ENCODE data around the gene EFEMP1. TPM values are rescaled to one million over a fixed set of nuclear protein-coding genes. Genes with fewer than 3 reads are reported as not detected.
A peak's percentile ranks its signal among the peaks of the same experiment; 100 is the strongest.

The EFEMP1 gene
- polyA plus RNA-seq, 3 donors, result not detected

GRCh38 chr2:55861733-55862132 lies 61.8 kb downstream of the EFEMP1 start:
- Histone ChIP-seq H3K9me3 (replicated peaks in 1 of 2; ENCODE audit: control insufficient read depth in 1 of 2, insufficient read depth in 1 of 2, low read length in 2 of 2) (no peaks in the 10 kb centered on the region), H3K4me3 (replicated peaks in 1 of 3; ENCODE audit: low read depth in 2 of 3, low read length in 3 of 3) (no peak overlapping the region), H3K9ac (ENCODE audit: insufficient read depth, low read length, poor library complexity, severe bottlenecking) (no peak overlapping the region), H3K27me3 (ENCODE audit: control insufficient read depth in 2 of 2, insufficient read depth in 2 of 2, low read length in 2 of 2) (peaks cover 0 to 4% of the 10 kb centered on the region in 2 donors), H3K27ac (ENCODE audit: low read depth in 1 of 2, low read length in 2 of 2) (no peak overlapping the region), H3K4me2 (replicated peaks; ENCODE audit: extremely low read depth, low read length, poor library complexity, severe bottlenecking) (no peak overlapping the region), H3K36me3 (replicated peaks in 1 of 2; ENCODE audit: control insufficient read depth in 1 of 2, insufficient read depth in 2 of 2, low read length in 2 of 2) (no peaks in the 10 kb centered on the region), H3K4me1 (ENCODE audit: control insufficient read depth in 1 of 2, insufficient read depth in 2 of 2, low read length in 2 of 2) (peaks cover 12% of the 10 kb centered on the region in 2 donors), H4K20me1 (ENCODE audit: insufficient read depth, low read length) (no peaks in the 10 kb centered on the region), H3K79me2 (ENCODE audit: insufficient read depth, low read length) (no peaks in the 10 kb centered on the region), H2AFZ (ENCODE audit: insufficient read depth, low read depth, low read length, poor library complexity, severe bottlenecking) (no peak overlapping the region)
- Mint-ChIP-seq H3K27me3 (ENCODE audit: low read depth in 3 of 3) (peaks cover 0 to 9% (median 2%) of the 10 kb centered on the region in 3 donors), H3K4me1 (peaks cover 11% of the 10 kb centered on the region), H3K9me3 (no peaks in the 10 kb centered on the region), H3K36me3 (no peaks in the 10 kb centered on the region), H3K4me3 (no peak overlapping the region), H3K27ac (peak overlapping the region in 1 of 7 donors; percentile 66)
- intact Hi-C loops (cut with micrococcal nuclease), result no loop called here
- no peak for DNase-seq
- WGBS (ENCODE audit: insufficient coverage), result 100% methylated on average over 1 of the region's 6 CpGs
- TF ChIP-seq, protein P1, sequence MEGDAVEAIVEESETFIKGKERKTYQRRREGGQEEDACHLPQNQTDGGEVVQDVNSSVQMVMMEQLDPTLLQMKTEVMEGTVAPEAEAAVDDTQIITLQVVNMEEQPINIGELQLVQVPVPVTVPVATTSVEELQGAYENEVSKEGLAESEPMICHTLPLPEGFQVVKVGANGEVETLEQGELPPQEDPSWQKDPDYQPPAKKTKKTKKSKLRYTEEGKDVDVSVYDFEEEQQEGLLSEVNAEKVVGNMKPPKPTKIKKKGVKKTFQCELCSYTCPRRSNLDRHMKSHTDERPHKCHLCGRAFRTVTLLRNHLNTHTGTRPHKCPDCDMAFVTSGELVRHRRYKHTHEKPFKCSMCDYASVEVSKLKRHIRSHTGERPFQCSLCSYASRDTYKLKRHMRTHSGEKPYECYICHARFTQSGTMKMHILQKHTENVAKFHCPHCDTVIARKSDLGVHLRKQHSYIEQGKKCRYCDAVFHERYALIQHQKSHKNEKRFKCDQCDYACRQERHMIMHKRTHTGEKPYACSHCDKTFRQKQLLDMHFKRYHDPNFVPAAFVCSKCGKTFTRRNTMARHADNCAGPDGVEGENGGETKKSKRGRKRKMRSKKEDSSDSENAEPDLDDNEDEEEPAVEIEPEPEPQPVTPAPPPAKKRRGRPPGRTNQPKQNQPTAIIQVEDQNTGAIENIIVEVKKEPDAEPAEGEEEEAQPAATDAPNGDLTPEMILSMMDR (IDR thresholded peaks at IDR 0.05), result no peak

- Histone ChIP-seq H2AFZ (ENCODE audit: insufficient read depth, low read depth, low read length, poor library complexity, severe bottlenecking) (no peak overlapping the region), H3K9ac (ENCODE audit: insufficient read depth, low read length, poor library complexity, severe bottlenecking) (no peak overlapping the region), H4K20me1 (ENCODE audit: insufficient read depth, low read length) (no peaks in the 10 kb centered on the region), H3K9me3 (replicated peaks in 1 of 2; ENCODE audit: control insufficient read depth in 1 of 2, insufficient read depth in 1 of 2, low read length in 2 of 2) (no peaks in the 10 kb centered on the region), H3K36me3 (replicated peaks in 1 of 2; ENCODE audit: control insufficient read depth in 1 of 2, insufficient read depth in 2 of 2, low read length in 2 of 2) (no peaks in the 10 kb centered on the region), H3K4me1 (ENCODE audit: control insufficient read depth in 1 of 2, insufficient read depth in 2 of 2, low read length in 2 of 2) (peaks cover 12% of the 10 kb centered on the region in 2 donors), H3K4me3 (replicated peaks in 1 of 3; ENCODE audit: low read depth in 2 of 3, low read length in 3 of 3) (no peak overlapping the region), H3K4me2 (replicated peaks; ENCODE audit: extremely low read depth, low read length, poor library complexity, severe bottlenecking) (no peak overlapping the region), H3K79me2 (ENCODE audit: insufficient read depth, low read length) (no peaks in the 10 kb centered on the region), H3K27ac (ENCODE audit: low read depth in 1 of 2, low read length in 2 of 2) (no peak overlapping the region), H3K27me3 (ENCODE audit: control insufficient read depth in 2 of 2, insufficient read depth in 2 of 2, low read length in 2 of 2) (peaks cover 0 to 4% of the 10 kb centered on the region in 2 donors)
- Mint-ChIP-seq H3K4me1 (peaks cover 11% of the 10 kb centered on the region), H3K27ac (no peak overlapping the region), H3K27me3 (ENCODE audit: low read depth in 3 of 3) (peaks cover 0 to 13% (median 2%) of the 10 kb centered on the region in 3 donors), H3K36me3 (no peaks in the 10 kb centered on the region), H3K4me3 (no peak overlapping the region), H3K9me3 (peaks cover 0 to 1% (median 0%) of the 10 kb centered on the region in 7 donors)
- no peak for DNase-seq
- WGBS (ENCODE audit: insufficient coverage), result no CpG with 5 or more reads among the region's 2 CpGs
- TF ChIP-seq, protein P1 (IDR thresholded peaks at IDR 0.05), result no peak
- intact Hi-C loops (cut with micrococcal nuclease), result no loop called here
Observed at GRCh38 chr2:55860832-55861231, 62.8 kb downstream of the EFEMP1 start.

Data from CD14-positive monocyte (primary cell).